8988T (cell line): Measurements from ENCODE around the gene BORCS8.
A peak's percentile ranks its signal among the peaks of the same experiment; 100 is the strongest.
"Not testable (repeated sequence)": the region's sequence is repeated elsewhere in the genome, so short reads cannot be mapped to it uniquely, and the experiment has no call there.

Source experiments
- DNase-seq: peaks from one replicate; pipeline ENCODE4 v3.0.0; 2011

BORCS8 gene

DNA sequence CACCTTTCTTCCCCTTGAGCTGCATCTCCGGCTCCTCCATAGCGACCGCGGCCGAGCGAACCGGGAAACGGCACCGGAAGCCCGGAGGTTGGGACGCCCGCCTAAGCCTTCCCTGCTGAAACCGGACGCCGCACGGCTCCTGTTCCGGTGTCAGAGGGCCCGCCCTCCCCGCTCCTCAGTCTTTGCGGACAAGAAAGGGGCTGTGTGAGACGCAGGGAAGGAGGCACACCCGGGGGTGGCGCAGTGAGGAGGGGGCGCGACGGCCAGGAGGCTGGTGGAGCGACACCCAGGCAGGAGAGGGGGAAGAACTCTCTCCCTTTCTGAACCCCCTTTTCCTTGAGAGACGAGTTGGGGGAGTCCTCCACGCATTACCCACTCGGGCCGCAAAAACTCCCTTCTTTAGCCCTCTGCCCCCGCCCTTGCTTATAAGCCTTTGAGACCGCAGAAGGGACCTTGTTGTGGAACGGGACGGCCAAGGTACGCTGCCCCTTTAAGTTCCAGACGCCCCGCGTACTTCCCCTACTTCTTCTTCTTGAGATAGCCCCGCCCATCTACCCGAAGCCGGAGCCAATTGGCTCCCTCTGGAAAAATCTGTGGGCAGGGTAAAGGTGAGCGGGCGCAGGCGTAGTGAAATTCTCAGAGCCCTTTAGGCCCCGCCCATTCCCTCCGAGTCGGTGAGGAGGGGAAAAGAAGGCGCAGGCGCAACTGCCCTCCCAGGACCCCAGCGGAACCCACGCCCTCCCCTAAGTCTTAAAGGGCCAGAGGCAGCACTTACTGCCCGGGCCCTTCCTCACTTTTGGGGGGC is at the start of gene BORCS8, which contains the start of gene RFXANK:
BORCS8 (minus strand) TSS at position 75 of the 805 bp plus-strand sequence; CDS start at position 40, 35 bp downstream.
RFXANK (plus strand) TSS at position 181 of the 805 bp plus-strand sequence. CDS start 1,689 bp downstream, outside the sequence.
- peak; percentile 92 for DNase-seq

GRCh38 chr19:19240476-19240875 is 48.5 kb upstream of the BORCS8 start:
- no peak for DNase-seq

DNA sequence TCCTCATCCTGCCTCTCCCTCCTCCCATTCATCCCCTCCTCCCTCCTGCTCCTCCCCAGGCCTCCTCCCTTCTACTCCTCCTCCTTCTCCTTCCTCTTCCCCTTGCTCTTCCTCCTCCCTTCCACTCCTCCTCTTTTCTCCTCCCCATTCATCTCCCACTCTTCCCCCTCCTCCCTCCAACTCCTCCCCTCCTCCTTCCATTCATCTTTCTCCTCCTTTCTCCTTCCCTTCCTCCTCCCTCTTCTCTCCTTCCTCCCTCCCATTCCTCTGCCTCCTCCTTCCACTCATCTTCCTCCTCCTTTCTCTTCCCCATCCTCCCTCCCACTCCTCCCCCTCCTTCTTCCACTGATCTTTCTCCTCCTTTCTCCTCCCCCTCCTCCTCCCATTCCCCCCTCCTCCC is 47.7 kb upstream of the BORCS8 start:
- DNase-seq, result no peak

- no peak for DNase-seq
Measured at GRCh38 chr19:19238126-19238894, 46.4 kb upstream of the BORCS8 start.

DNA sequence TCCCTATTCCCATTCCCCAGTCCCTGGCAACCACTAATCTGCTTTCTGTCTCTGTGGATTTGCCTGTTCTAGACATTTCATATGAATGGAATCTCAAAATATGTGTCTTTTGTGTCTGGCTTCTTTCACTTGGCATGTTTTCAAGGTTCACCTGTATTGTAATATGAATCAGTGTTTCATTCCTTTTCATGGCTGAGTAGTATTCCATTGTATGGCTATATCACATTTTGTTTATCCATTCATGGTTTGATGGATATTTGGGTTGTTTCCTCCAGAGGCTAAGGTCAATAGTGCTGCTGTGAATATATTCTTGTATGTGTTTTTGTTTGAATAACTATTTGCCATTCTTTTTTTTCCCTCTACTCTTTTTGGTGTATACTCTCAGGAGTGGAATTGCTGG is 44.2 kb upstream of the BORCS8 start:
- DNase-seq, result no peak

DNA sequence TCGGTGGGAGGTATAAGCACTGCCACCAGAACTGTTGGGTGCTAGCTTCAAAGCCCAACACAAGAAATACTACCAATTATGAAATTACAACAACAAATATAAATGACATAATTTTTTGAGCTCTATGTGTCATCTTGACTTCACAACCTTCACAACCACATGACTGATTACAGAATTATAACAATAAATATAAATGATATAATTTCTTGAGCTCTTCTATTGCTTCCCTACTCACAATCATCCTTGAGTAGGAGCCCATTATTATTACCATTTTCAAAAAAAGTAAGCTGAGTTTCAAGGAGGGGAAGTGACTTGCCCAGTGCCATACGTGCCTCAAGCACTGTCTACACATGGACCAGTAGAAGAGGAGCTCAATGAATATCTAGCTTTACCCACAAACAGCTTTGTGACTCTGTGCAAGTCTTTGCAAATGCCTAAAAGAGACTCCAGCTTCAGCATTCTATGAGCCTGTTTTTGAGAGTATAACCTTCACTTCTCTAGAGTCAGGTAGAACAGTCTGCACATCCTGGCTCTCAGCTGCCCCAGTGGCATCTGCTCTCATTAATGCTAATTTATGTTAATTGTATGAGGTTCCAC is 42.4 kb upstream of the BORCS8 start:
- DNase-seq, result no peak

- DNase-seq, result peak; percentile 6
Measured at GRCh38 chr19:19232261-19232721, 40.3 kb upstream of the BORCS8 start.

GRCh38 chr19:19230999-19231398 is 39.0 kb upstream of the BORCS8 start:
- no peak for DNase-seq

DNA sequence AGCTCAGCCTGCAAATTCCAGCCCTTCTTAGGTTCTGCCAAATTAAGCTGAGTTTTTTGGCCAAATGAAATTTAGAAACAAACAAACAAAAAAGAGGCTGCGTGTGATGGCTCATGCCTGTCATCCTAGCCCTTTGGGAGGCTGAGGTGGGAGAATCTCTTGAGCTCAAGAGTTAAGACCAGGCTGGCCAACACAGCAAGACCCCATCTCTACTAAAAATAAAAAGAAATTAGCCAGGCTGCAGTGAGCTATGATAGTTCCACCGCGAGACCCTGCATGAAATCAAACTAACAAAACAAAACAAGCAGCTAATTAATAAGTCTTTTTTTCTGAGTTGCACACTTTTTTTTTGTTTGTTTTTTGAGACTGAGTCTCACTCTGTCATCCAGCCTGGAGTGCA is 37.7 kb upstream of the BORCS8 start:
- DNase-seq, result no peak

DNA sequence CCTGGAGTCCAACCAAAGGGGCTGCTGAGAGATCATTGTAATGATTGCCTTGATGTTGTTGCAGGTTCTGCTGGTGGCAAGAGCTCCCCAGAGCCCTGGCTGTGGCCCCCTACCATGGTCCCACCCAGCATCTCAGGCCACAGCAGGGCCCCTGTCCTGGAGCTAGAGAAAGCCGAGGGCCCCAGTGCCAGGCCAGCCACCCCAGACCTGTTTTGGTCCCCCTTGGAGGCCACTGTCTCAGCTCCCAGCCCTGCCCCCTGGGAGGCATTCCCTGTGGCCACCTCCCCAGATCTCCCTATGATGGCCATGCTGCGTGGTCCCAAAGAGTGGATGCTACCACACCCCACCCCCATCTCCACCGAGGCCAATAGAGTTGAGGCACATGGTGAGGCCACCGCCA is 35.3 kb upstream of the BORCS8 start:
- DNase-seq, result no peak

- peak; percentile 10 for DNase-seq
Measured at GRCh38 chr19:19226663-19227062, 34.7 kb upstream of the BORCS8 start.

DNA sequence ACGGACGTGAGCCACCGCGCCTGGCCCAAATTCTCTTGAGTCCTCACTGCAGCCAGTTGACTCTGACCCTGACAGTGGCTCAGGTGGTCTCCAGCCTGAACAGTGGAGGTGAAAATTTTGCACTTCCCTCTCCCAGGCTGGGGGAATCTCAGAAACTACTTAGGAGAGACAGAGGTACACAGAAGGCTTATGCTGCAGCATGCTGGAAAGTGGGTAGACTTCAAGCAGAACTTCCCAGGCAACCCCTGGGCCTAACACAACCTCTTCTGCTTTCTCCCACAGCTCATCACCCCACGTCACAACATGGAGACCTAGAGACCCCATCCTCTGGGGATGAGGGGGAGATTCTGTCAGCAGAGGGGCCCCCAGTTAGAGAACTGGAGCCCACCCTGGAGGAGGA is 34.3 kb upstream of the BORCS8 start:
- peak; percentile 9 for DNase-seq

DNA sequence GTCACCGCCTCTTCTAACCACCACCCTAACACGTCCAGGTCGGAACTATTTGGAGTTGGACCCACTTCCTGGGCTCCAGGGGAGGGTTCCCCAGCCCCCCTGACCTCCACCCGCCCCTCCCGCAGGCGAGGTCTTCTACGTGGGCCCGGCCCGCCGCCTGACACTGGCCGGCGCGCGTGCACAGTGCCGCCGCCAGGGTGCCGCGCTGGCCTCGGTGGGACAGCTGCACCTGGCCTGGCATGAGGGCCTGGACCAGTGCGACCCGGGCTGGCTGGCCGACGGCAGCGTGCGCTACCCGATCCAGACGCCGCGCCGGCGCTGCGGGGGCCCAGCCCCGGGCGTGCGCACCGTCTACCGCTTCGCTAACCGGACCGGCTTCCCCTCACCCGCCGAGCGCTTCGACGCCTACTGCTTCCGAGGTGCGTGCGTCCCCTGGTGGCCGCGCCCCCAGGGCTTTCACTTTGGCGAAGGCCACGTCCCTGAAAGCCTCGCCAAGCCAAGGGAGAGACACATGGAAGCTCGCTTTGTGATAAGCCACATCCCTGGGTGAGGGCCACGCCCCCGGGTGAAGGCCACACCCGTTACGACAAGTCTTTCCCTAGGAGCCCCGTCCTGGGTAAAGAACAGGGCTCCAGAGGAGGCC is 33.0 kb upstream of the BORCS8 start:
- peak; percentile 98 for DNase-seq

- peak; percentile 24 for DNase-seq
Measured at GRCh38 chr19:19224150-19224851, 32.3 kb upstream of the BORCS8 start.

GRCh38 chr19:19223636-19224035 is 31.7 kb upstream of the BORCS8 start:
- DNase-seq, result peak; percentile 6

DNA sequence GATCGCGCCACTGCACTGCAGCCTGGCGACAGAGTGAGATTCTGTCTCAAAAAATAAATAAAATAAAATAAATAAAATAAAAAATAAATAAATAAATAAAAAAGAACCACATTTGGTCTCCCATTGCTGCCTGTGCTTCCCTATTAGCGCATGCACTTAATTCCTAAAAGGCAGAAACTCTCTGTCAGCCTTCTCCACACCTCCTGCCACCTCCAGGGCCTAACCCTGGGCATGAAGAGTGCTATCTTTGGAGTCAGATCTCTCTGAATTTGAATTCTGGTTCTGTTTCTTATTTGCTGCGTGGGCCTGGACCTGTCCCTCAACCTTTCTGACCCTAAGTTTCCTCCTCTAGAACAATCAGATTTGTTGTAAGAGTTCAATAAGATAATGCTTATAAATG is 31.1 kb upstream of the BORCS8 start:
- DNase-seq, result peak; percentile 13

DNA sequence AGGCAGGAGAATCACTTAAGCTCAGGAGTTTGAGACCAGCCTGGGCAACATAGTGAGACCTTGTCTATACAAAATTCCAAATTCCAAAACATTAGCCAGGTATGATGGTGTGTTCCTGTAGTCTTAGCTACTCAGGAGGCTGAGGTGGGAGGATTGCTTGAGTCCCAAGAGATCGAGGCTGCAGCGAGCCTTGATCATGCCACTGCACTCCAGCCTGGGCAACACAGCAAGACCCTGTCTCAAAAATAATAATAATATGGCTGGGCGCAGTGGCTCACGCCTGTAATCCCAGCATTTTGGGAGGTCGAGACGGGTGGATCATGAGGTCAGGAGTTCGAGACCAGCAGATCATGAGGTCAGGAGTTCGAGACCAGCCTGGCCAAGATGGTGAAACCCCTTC is 29.0 kb upstream of the BORCS8 start:
- not testable (repeated sequence) for DNase-seq

GRCh38 chr19:19218911-19219310 is 27.0 kb upstream of the BORCS8 start:
- no peak for DNase-seq

DNA sequence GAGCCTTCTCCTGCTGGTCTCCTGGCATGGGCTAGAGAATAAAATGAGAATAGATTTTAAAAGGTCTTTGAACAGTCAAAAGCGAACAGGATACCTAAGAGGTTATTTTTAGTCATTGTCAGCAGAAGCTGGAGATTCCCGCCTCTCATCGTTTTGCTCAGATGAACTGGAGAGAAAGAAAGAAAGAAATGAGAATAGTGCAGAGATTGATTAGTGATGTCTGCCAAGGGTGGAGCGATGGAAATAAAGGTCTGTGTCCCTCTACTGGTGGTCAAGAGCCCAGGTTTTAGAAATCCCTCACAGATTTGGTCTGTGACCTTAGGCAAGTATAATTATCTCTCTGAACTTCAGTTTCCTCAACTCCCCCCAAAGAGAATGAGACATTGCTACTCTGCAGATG is 25.1 kb upstream of the BORCS8 start:
- no peak for DNase-seq

GRCh38 chr19:19215792-19216191 is 23.8 kb upstream of the BORCS8 start:
- DNase-seq, result no peak

DNA sequence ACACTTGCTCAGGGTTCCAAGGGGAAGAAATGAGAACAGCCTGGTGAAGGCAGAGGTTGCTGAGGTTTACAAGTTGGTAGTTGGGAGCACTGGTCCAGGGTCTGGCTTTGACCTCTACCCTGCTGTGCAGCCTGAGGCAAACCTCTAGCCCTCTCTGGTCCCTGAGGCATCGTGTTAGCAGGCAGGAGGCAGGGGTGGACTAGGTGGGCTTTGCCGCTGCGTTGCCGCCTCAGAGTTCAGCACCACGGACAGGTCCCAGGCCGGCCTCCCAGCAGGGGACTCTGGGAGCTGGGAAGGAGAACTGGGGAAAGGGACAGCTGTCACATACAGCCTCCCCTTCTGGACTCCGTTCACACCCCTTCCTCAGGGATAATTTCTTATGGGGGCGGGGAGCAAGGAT is 22.9 kb upstream of the BORCS8 start:
- no peak for DNase-seq

- DNase-seq, result no peak
Measured at GRCh38 chr19:19214159-19214490, 22.2 kb upstream of the BORCS8 start.
